HepG2 (cell line): ENCODE results near the gene RSF1. TPM values are rescaled to one million over a fixed set of nuclear protein-coding genes. Genes with fewer than 3 reads are reported as not detected.

Experiments
- DZIP1 ChIP-seq: sonication (generic); formaldehyde crosslinking; IDR thresholded peaks from 2 replicates; pipeline ENCODE4 v1.5.0; 2020; ENCODE audit warnings: mild to moderate bottlenecking, missing genetic modification reagents
- NKX3-1 ChIP-seq: sonication (generic); formaldehyde crosslinking; IDR thresholded peaks from 2 replicates; pipeline ENCODE4 v1.5.0; 2020; ENCODE audit warnings: missing genetic modification reagents
- SNAPC4 ChIP-seq: sonication (generic); formaldehyde crosslinking; IDR thresholded peaks from 2 replicates; pipeline ENCODE4 v1.4.0; 2020; ENCODE audit warnings: mild to moderate bottlenecking, missing genetic modification reagents
- ZNF496 ChIP-seq: sonication (generic); formaldehyde crosslinking; IDR thresholded peaks from 2 replicates; pipeline ENCODE4 v1.8.1; 2023; ENCODE audit warnings: mild to moderate bottlenecking, moderate library complexity, missing genetic modification reagents; ENCODE audit not compliant: insufficient replicate concordance
- polyA plus RNA-seq, 8 experiments: library from polyadenylated mRNA; depleted of rRNA in 3 of 8; stranded (reverse) in 7 of 8; unstranded in 1 of 8; fragments of >200 nt; fragmentation: Illumina TruSeq in 4 of 8; extraction: Trizol in 4 of 8; gene quantifications; 2 replicates each; pipeline versions ENCODE4 v1.2.1 to v1.2.3, GENCODE V29; 2011 to 2016; ENCODE audit warnings: low read depth in 4 of 8, missing spikeins in 1 of 8, mixed read lengths in 1 of 8; ENCODE audit not compliant: insufficient read depth in 1 of 8
- total RNA-seq, 5 experiments: library from RNA; depleted of rRNA; stranded (reverse); fragments of >200 nt; fragmentation: Illumina TruSeq; extraction: Trizol; gene quantifications; 2 replicates each; pipeline ENCODE4 v1.2.3, GENCODE V29; 2016; ENCODE audit warnings: low read depth in 1 of 5
- TF ChIP-seq, protein P1 (sequence below): sonication (generic); formaldehyde crosslinking; IDR thresholded peaks from 2 replicates; pipeline ENCODE4 v1.4.0; 2020; ENCODE audit warnings: missing genetic modification reagents, mild to moderate bottlenecking, borderline replicate concordance
- TF ChIP-seq, protein P2 (sequence below): fragments of 450-650 bp; IDR thresholded peaks from 2 replicates; pipeline ENCODE4 v1.6.1; 2017; ENCODE audit warnings: mild to moderate bottlenecking
- TF ChIP-seq, protein P3 (sequence below): sonication (generic); formaldehyde crosslinking; IDR thresholded peaks from 2 replicates; pipeline ENCODE4 v1.4.0; 2020; ENCODE audit warnings: missing genetic modification reagents, borderline replicate concordance

The RSF1 gene
- total and polyA plus RNA-seq, 2 of the 13 experiments (the other 11 are each of a cell fraction or from before 2014, with no cell fraction given): 15.5 to 33.1 TPM

DNA sequence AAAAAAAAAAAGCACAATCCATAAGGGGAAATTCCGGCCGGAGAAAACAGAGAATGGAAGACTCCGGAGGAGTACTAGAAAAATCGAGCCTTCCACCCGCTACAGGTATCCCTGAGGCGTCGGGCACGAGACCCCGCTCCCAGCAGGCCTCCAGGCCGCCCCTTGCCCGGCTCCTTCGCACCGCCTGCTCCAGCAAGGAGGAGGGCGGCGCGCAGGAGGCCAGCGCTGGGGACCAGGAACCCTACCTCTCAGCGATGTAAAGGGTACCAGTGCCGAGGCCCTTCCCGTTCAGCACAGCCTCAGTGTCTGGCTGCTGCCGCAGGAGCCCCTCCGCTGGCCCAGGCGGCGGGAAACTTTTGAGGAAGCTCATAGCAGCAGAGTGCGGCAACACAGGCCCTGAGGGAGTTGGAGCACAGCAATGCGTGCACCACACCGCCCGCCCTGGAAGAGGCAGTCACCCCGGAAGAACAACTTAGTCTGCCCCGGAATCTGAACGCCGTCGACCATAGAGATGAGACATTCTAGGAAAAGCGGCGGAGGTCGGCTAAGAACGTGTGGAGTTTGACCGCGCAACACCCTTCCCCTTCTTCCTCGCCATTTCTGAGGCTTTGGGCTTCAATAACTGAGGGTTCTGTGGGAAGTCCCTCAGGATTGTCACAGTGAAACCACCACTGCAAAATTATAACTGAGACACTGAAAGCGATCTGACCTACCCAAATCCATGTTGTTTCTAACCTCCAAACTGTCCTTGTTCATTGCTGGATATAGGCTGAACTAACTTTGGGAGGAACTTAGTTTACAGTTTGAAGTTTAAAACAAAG lies 183.0 kb downstream of the RSF1 start, which contains the start of gene CLNS1A (continued):
- TF ChIP-seq ZNF496 (CRISPR knock-in tag) (no peak), SNAPC4 (CRISPR knock-in tag) (no peak), NKX3-1 (CRISPR knock-in tag) (0 out of 2 replicates have a peak, but pooled peaks have one; percentile 38), DZIP1 (CRISPR knock-in tag) (peak; percentile 80; the same call in 1 of the 2 replicates)
- TF ChIP-seq, protein P1, sequence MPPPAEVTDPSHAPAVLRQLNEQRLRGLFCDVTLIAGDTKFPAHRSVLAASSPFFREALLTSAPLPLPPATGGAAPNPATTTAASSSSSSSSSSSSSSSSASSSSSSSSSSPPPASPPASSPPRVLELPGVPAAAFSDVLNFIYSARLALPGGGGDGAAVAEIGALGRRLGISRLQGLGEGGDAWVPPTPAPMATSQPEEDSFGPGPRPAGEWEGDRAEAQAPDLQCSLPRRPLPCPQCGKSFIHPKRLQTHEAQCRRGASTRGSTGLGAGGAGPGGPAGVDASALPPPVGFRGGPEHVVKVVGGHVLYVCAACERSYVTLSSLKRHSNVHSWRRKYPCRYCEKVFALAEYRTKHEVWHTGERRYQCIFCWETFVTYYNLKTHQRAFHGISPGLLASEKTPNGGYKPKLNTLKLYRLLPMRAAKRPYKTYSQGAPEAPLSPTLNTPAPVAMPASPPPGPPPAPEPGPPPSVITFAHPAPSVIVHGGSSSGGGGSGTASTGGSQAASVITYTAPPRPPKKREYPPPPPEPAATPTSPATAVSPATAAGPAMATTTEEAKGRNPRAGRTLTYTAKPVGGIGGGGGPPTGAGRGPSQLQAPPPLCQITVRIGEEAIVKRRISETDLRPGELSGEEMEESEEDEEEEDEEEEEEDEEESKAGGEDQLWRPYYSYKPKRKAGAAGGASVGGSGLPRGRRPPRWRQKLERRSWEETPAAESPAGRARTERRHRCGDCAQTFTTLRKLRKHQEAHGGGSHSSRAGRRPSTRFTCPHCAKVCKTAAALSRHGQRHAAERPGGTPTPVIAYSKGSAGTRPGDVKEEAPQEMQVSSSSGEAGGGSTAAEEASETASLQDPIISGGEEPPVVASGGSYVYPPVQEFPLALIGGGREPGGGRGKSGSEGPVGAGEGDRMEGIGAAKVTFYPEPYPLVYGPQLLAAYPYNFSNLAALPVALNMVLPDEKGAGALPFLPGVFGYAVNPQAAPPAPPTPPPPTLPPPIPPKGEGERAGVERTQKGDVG (CRISPR knock-in tag): no peak; the same call in 1 of the 2 replicates
- TF ChIP-seq, protein P2, sequence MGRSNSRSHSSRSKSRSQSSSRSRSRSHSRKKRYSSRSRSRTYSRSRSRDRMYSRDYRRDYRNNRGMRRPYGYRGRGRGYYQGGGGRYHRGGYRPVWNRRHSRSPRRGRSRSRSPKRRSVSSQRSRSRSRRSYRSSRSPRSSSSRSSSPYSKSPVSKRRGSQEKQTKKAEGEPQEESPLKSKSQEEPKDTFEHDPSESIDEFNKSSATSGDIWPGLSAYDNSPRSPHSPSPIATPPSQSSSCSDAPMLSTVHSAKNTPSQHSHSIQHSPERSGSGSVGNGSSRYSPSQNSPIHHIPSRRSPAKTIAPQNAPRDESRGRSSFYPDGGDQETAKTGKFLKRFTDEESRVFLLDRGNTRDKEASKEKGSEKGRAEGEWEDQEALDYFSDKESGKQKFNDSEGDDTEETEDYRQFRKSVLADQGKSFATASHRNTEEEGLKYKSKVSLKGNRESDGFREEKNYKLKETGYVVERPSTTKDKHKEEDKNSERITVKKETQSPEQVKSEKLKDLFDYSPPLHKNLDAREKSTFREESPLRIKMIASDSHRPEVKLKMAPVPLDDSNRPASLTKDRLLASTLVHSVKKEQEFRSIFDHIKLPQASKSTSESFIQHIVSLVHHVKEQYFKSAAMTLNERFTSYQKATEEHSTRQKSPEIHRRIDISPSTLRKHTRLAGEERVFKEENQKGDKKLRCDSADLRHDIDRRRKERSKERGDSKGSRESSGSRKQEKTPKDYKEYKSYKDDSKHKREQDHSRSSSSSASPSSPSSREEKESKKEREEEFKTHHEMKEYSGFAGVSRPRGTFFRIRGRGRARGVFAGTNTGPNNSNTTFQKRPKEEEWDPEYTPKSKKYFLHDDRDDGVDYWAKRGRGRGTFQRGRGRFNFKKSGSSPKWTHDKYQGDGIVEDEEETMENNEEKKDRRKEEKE: no peak
- TF ChIP-seq, protein P3, sequence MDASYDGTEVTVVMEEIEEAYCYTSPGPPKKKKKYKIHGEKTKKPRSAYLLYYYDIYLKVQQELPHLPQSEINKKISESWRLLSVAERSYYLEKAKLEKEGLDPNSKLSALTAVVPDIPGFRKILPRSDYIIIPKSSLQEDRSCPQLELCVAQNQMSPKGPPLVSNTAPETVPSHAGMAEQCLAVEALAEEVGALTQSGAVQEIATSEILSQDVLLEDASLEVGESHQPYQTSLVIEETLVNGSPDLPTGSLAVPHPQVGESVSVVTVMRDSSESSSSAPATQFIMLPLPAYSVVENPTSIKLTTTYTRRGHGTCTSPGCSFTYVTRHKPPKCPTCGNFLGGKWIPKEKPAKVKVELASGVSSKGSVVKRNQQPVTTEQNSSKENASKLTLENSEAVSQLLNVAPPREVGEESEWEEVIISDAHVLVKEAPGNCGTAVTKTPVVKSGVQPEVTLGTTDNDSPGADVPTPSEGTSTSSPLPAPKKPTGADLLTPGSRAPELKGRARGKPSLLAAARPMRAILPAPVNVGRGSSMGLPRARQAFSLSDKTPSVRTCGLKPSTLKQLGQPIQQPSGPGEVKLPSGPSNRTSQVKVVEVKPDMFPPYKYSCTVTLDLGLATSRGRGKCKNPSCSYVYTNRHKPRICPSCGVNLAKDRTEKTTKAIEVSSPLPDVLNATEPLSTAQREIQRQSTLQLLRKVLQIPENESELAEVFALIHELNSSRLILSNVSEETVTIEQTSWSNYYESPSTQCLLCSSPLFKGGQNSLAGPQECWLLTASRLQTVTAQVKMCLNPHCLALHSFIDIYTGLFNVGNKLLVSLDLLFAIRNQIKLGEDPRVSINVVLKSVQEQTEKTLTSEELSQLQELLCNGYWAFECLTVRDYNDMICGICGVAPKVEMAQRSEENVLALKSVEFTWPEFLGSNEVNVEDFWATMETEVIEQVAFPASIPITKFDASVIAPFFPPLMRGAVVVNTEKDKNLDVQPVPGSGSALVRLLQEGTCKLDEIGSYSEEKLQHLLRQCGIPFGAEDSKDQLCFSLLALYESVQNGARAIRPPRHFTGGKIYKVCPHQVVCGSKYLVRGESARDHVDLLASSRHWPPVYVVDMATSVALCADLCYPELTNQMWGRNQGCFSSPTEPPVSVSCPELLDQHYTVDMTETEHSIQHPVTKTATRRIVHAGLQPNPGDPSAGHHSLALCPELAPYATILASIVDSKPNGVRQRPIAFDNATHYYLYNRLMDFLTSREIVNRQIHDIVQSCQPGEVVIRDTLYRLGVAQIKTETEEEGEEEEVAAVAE (CRISPR knock-in tag): peak; percentile 91; the same call in 1 of the 2 replicates
